ENCODE measurements around the gene MAL. TPM values are rescaled to one million over a fixed set of nuclear protein-coding genes. Genes with fewer than 3 reads are reported as not detected.

The MAL gene
- total and polyA plus RNA-seq, 2 of the 13 experiments (the other 11 are each of a cell fraction or from before 2014, with no cell fraction given) = not detected

DNA sequence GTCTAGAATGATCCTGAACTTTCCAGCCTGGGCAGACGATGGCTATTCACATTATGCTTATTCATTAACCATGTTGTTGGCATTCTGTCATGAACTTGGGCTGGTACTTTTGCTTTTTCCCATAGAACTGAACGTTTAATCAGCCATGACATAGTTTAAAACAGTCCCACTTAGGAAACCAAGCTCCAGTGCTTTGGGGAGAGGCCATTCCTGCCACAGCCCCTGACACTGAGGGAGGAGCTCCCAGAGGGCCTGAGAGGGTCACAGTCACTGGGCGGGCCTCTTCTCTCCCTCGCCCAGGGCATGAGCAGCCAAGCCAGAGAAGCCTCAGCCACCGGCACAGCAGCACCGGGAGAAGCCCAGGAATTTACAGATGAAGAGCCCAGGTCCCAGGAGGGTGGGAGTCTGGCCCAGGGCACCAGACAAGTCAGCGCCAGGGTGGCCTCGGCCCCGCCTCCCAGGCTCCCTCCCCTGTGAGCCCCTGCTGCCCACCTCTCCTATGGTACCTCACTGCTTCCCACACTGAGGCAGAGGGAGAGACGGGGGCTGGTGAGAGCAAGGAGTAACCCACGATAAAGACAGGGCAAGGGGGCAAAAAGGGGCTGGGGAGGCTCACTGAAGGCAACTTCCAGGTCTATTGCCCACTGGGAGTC is 33.6 kb downstream of the MAL start:
- Histone ChIP-seq H2AFZ (ENCODE audit: low read length) (no peak overlapping the region), H3K36me3 (replicated peaks in 1 of 2; ENCODE audit: control insufficient read depth in 1 of 2, insufficient read depth in 2 of 2, low read length in 2 of 2) (no peaks in the 10 kb centered on the region), H3K4me3 (replicated peaks in 1 of 3; ENCODE audit: insufficient read depth in 1 of 3, low read depth in 2 of 3, low read length in 3 of 3) (peak overlapping the region in 2 of 3 experiments; percentile 4 to 59; a peak in 2 of 6 replicates), H3K4me2 (ENCODE audit: low read depth, low read length) (peak overlapping the region; percentile 72), H3K9ac (ENCODE audit: insufficient read depth, low read depth, low read length) (no peak overlapping the region), H4K20me1 (ENCODE audit: insufficient read depth, low read length) (no peaks in the 10 kb centered on the region), H3K4me1 (ENCODE audit: insufficient read depth, low read length) (peaks cover 86% of the 10 kb centered on the region), H3K27ac (ENCODE audit: extremely low read length, insufficient read depth, low read length) (no peak overlapping the region), H3K79me2 (ENCODE audit: insufficient read depth, low read length) (no peaks in the 10 kb centered on the region), H3K27me3 (ENCODE audit: control insufficient read depth in 1 of 2, insufficient read depth in 2 of 2, low read length in 2 of 2) (peaks cover 5 to 30% of the 10 kb centered on the region in 2 experiments; a peak in 4 of 5 replicates), H3K9me3 (ENCODE audit: low read length) (no peaks in the 10 kb centered on the region)
- CTCF ChIA-PET (ENCODE audit: low intra/inter-chr PET ratio, low total read pairs) = no interaction called here
- in situ Hi-C loops (cut with HindIII; ENCODE audit: extremely low pct_ligation_motif_present, low pct_unique_long_range_greater_than_20kb) = no loop called here
- ATAC-seq = peak; percentile 5; the same call in 1 of the 3 replicates
- POLR2A ChIA-PET = no interaction called here
- 5% methylated on average over 10 of the region's 11 CpGs for WGBS (ENCODE audit: low lambda C conversion rate)
- FAIRE-seq = no peak
- no peak for DNase-seq (ENCODE audit: low spot score)
- no TSS peak for BruUV-seq (replicated peaks)
- peak; percentile 55 for TF ChIP-seq HNRNPLL (IDR thresholded peaks at IDR 0.05; ENCODE audit: low read depth, low read length, poor library complexity, severe bottlenecking)
- no peak for TF ChIP-seq ADNP (CRISPR knock-in tag; IDR thresholded peaks at IDR 0.05)
- TF ChIP-seq ZBTB7B (CRISPR knock-in tag; IDR thresholded peaks at IDR 0.05) = 0 out of 2 replicates have a peak, but pooled peaks have one; percentile 14
- no peak for TF ChIP-seq ZNF264 (CRISPR knock-in tag; IDR thresholded peaks at IDR 0.05)
- TF ChIP-seq HNRNPL (IDR thresholded peaks at IDR 0.05; ENCODE audit: low read depth, low read length) = 0 out of 2 replicates have a peak, but pooled peaks have one; percentile 45
- no peak for TF ChIP-seq RELA (CRISPR knock-in tag; IDR thresholded peaks at IDR 0.05)
- peak; percentile 49; the same call in 1 of the 2 replicates for TF ChIP-seq RBFOX2 (IDR thresholded peaks at IDR 0.05; ENCODE audit: low read depth, low read length)
- TF ChIP-seq ZNF792 (CRISPR knock-in tag; IDR thresholded peaks at IDR 0.05) = no peak
- no peak for TF ChIP-seq SAFB2 (CRISPR knock-in tag; IDR thresholded peaks at IDR 0.05; ENCODE audit: borderline replicate concordance, low read depth)
- TF ChIP-seq ZNF468 (CRISPR knock-in tag; IDR thresholded peaks at IDR 0.05) = no peak
- TF ChIP-seq ZNF619 (CRISPR knock-in tag; IDR thresholded peaks at IDR 0.05) = no peak
- TF ChIP-seq ERF (CRISPR knock-in tag; IDR thresholded peaks at IDR 0.05) = no peak
- TF ChIP-seq, protein P1, sequence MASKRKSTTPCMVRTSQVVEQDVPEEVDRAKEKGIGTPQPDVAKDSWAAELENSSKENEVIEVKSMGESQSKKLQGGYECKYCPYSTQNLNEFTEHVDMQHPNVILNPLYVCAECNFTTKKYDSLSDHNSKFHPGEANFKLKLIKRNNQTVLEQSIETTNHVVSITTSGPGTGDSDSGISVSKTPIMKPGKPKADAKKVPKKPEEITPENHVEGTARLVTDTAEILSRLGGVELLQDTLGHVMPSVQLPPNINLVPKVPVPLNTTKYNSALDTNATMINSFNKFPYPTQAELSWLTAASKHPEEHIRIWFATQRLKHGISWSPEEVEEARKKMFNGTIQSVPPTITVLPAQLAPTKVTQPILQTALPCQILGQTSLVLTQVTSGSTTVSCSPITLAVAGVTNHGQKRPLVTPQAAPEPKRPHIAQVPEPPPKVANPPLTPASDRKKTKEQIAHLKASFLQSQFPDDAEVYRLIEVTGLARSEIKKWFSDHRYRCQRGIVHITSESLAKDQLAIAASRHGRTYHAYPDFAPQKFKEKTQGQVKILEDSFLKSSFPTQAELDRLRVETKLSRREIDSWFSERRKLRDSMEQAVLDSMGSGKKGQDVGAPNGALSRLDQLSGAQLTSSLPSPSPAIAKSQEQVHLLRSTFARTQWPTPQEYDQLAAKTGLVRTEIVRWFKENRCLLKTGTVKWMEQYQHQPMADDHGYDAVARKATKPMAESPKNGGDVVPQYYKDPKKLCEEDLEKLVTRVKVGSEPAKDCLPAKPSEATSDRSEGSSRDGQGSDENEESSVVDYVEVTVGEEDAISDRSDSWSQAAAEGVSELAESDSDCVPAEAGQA (IDR thresholded peaks at IDR 0.05; ENCODE audit: low read depth) = no peak
- TF ChIP-seq, protein P1 (CRISPR knock-in tag; IDR thresholded peaks at IDR 0.05; ENCODE audit: borderline replicate concordance) = no peak
- no peak for TF ChIP-seq HNF4A (CRISPR knock-in tag; IDR thresholded peaks at IDR 0.05)
- TF ChIP-seq FUBP1 (CRISPR knock-in tag; IDR thresholded peaks at IDR 0.05; ENCODE audit: borderline replicate concordance) = no peak
- TF ChIP-seq KLF13 (CRISPR knock-in tag; IDR thresholded peaks at IDR 0.05) = no peak
- 0 out of 2 replicates have a peak, but pooled peaks have one; percentile 13 for TF ChIP-seq GABPB1 (CRISPR knock-in tag; IDR thresholded peaks at IDR 0.05)
- intact Hi-C loops (cut with micrococcal nuclease; ENCODE audit: unreplicated experiment) = no loop called here

Measured in HepG2 (cell line).